Measurements from ENCODE around the gene HOXB6. TPM values are rescaled to one million over a fixed set of nuclear protein-coding genes. Genes with fewer than 3 reads are reported as not detected.

The HOXB6 gene
- polyA plus RNA-seq, 2 donors: 0.29 to 0.31 TPM

DNA sequence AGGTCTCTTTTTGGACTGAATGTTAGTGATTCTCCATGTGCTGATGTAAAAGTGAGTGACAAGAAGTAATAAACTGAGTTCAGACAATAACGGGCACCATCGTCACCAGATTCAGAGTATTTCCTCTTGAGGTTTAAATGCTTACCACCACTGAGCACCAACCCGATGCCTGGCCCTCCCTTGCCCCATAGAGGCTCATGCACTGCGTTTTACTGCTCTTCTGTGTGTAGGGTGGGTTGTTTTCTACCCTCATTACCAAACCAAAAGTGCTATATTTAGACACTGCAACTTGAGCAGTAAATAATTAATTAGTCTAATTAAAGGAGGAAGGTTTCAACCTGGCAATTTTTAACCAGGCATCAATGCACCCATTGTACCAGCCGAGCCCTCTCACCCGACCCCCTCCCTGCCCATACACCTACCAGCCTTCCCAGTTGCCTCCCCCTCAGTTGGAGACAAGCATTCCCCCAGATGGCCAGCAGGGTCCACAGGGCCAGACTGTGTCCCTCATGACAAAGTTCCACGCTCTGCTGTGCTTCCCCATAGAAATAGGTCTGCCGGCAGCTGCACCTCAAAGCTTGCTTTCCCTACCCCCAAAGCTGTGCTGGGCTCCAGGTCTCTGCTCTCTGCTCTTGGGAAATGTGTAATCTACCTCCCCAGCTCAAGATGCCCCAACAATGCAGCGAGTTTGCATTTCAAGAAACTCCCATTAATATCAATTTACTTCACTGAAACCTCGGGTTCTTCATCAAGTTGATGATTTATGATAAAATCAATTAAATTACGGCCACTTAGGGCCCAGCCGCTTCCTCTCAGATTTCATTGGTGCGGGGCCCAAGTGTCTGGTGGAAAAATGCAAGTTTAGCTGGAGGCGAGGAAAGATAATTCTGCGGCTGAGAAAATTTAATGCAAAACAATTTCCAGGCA, 42.6 kb downstream of the HOXB6 start:
- no peaks in the 10 kb centered on the region for H3K36me3 ChIP-seq (ENCODE audit: control insufficient read depth in 2 of 2, insufficient read depth in 2 of 2, low read length in 1 of 2)
- peaks cover 11 to 15% of the 10 kb centered on the region in 2 donors for H3K4me1 ChIP-seq (ENCODE audit: control insufficient read depth in 2 of 2, insufficient read depth in 2 of 2, low read length in 1 of 2)
- no peaks in the 10 kb centered on the region for H3K9me3 ChIP-seq (ENCODE audit: control insufficient read depth in 2 of 2, insufficient read depth in 1 of 2, low read depth in 1 of 2, low read length in 1 of 2)
- H3K4me3 ChIP-seq (ENCODE audit: low read depth in 1 of 2, low read length in 2 of 2): no peak overlapping the region
- 46 to 55% methylated on average over 15 of the region's 15 CpGs for WGBS, 2 donors
- no peaks in the 10 kb centered on the region for H3K27me3 ChIP-seq (ENCODE audit: control insufficient read depth in 1 of 2, insufficient read depth in 2 of 2, low read length in 2 of 2)
- peak overlapping the region; percentile 16 to 61 for H3K27ac ChIP-seq (ENCODE audit: low read depth in 2 of 2, low read length in 1 of 2)

DNA sequence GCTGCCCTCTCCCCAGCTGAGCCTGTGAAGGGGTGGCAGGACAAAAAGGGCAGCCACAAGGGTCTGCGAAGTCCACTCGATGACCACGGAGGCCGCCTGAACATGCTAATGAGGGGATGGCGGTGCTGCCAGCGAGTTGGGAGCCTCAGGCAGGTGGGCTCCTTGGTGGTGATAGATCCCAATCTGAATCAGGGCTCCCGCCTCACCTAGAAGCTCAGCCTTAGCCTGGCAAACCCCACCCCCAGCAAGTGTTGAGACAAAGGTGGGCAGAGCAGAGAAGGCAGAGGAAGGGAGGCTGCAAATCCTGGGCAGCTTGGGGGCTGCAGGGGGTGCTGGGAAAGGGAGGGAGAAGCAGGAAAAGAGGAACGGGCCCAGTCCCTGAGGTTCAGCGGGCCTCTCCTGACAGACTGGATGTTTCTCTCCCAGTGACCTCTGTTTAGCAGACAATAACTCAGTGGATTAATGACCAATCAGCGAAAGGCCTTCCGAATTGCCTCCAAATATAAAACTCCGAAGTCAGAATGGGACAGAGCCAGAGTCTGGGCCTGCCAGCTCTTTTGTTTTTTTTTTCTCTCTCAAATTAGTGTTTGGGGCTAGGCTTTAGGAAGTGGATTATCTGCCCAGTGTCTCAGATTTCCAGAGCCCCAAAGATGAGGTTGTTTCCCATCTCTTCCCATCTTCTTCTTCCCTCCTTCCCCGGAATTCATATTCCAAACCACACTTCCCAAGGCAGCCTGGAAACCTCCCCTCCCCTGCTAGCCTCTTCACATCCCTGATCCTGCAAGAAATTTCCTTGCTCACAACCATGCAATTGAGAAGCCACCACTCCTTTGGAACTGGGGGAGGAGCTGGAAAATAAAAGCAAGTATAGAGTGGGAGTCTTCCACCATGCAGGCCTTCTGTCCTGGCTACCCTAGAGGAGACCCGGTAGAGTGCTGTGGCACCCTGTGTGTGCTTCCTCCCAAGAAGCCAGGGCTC, 44.7 kb downstream of the HOXB6 start:
- Histone ChIP-seq H3K9me3 (ENCODE audit: control insufficient read depth in 2 of 2, insufficient read depth in 1 of 2, low read depth in 1 of 2, low read length in 1 of 2) (no peaks in the 10 kb centered on the region), H3K36me3 (ENCODE audit: control insufficient read depth in 2 of 2, insufficient read depth in 2 of 2, low read length in 1 of 2) (no peaks in the 10 kb centered on the region), H3K4me1 (ENCODE audit: control insufficient read depth in 2 of 2, insufficient read depth in 2 of 2, low read length in 1 of 2) (peaks cover 8 to 15% of the 10 kb centered on the region in 2 donors), H3K4me3 (ENCODE audit: low read depth in 1 of 2, low read length in 2 of 2) (no peak overlapping the region), H3K27me3 (ENCODE audit: control insufficient read depth in 1 of 2, insufficient read depth in 2 of 2, low read length in 2 of 2) (no peaks in the 10 kb centered on the region), H3K27ac (ENCODE audit: low read depth in 2 of 2, low read length in 1 of 2) (peak overlapping the region; percentile 68 to 72)
- WGBS, 2 donors: 51 to 56% methylated on average over 14 of the region's 14 CpGs

DNA sequence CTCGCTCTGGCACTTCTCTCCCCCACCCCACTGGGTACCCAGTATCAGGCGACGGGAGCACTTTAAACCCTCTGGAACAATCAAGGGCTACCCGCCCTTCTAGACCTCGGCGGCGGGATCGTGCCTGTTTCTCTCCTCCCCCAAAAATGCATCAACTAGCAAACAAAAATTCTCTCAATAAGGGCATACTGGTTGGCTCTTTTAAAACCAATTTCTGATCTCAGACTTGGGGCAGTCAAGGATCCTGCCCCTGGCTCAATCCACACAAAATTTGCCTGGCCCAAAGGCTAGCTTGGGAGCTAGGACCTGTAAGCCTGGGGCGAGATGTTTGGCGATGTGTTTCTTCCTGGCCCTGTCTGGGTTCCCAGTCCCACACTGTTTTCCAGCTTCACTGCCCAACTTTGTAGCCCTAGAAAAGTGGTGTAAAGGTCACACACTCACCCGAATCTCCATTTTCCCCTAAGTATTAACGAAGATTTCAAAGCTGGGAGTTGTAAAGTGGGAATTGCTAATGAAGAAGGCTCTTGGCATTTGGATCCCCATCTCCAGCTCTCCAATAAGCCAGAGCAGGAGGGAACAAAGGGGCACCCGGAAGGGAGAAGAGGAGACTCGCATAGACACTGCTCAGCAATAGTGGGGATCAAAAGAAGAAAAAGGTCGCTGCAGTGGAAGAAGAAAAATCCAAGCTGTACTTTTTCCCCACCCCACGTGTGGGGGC, 45.5 kb downstream of the HOXB6 start:
- Histone ChIP-seq H3K27me3 (ENCODE audit: control insufficient read depth in 1 of 2, insufficient read depth in 2 of 2, low read length in 2 of 2) (no peaks in the 10 kb centered on the region), H3K4me3 (ENCODE audit: low read depth in 1 of 2, low read length in 2 of 2) (peak overlapping the region in 1 of 2 donors; percentile 46), H3K4me1 (ENCODE audit: control insufficient read depth in 2 of 2, insufficient read depth in 2 of 2, low read length in 1 of 2) (peaks cover 8 to 15% of the 10 kb centered on the region in 2 donors), H3K9me3 (ENCODE audit: control insufficient read depth in 2 of 2, insufficient read depth in 1 of 2, low read depth in 1 of 2, low read length in 1 of 2) (no peaks in the 10 kb centered on the region), H3K36me3 (ENCODE audit: control insufficient read depth in 2 of 2, insufficient read depth in 2 of 2, low read length in 1 of 2) (no peaks in the 10 kb centered on the region), H3K27ac (ENCODE audit: low read depth in 2 of 2, low read length in 1 of 2) (peak overlapping the region; percentile 68 to 72)
- 55 to 59% methylated on average over 16 of the region's 16 CpGs for WGBS, 2 donors

DNA sequence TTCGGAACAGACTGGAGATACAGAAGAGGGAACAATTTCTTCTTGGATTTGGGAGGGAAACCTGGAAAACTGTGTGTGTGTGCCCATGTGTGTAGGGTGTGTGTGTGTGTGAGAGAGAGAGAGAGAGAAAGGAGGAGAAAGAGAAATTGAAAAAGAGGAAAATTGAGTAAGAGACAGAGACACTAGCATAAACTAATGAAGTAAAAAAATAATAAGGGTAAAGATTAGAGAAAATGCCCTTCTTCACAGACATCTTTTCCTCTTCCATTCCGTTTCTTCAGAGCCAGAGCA, 46.0 kb downstream of the HOXB6 start:
- H3K4me3 ChIP-seq (ENCODE audit: low read depth in 1 of 2, low read length in 2 of 2): peak overlapping the region; percentile 33 to 46
- peaks cover 8 to 13% of the 10 kb centered on the region in 2 donors for H3K4me1 ChIP-seq (ENCODE audit: control insufficient read depth in 2 of 2, insufficient read depth in 2 of 2, low read length in 1 of 2)
- no peaks in the 10 kb centered on the region for H3K36me3 ChIP-seq (ENCODE audit: control insufficient read depth in 2 of 2, insufficient read depth in 2 of 2, low read length in 1 of 2)
- H3K27me3 ChIP-seq (ENCODE audit: control insufficient read depth in 1 of 2, insufficient read depth in 2 of 2, low read length in 2 of 2): no peaks in the 10 kb centered on the region
- H3K27ac ChIP-seq (ENCODE audit: low read depth in 2 of 2, low read length in 1 of 2): peak overlapping the region; percentile 72 to 91
- 61 to 67% methylated on average over 2 of the region's 2 CpGs for WGBS, 2 donors
- no peaks in the 10 kb centered on the region for H3K9me3 ChIP-seq (ENCODE audit: control insufficient read depth in 2 of 2, insufficient read depth in 1 of 2, low read depth in 1 of 2, low read length in 1 of 2)

DNA sequence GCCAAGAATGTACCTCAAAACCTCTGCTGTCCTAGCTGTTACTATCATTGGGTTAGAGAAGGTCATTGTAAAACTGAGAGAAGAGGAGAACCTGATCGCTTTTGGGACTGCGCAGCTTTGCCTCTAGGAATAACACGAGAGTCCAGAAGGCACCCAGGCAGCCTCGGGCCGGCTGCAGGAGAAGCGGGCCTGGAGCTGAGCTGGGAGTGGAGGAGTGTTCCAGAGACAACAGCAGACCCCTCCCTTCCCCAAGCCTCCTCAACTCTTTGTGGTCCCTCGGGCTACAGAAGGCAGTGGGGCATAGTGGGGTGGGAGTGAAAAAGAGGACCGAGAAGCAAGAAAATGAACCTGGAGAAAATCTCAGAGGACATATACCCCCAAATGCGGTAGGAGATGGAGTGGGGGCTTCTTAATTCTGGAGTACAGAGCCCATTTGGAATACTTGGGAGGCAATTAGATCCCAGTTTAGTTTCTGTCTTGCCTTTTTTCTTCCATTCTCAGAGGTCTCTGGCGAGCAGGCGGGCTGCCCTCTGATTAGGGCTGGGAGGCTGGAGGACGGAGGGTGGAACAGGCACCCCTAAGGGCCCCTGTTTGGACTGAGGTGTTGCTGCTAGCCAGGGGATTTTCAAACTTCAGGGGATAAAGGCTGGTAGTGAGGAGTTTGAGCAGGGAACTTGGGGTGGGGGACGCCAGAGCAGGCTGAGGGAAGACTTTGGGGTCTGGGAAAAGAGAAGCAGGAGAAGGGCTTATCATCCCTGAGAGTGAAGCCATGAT, 46.5 kb downstream of the HOXB6 start:
- WGBS, 2 donors: 62 to 65% methylated on average over 13 of the region's 13 CpGs
- Histone ChIP-seq H3K9me3 (ENCODE audit: control insufficient read depth in 2 of 2, insufficient read depth in 1 of 2, low read depth in 1 of 2, low read length in 1 of 2) (no peaks in the 10 kb centered on the region), H3K36me3 (ENCODE audit: control insufficient read depth in 2 of 2, insufficient read depth in 2 of 2, low read length in 1 of 2) (no peaks in the 10 kb centered on the region), H3K4me3 (ENCODE audit: low read depth in 1 of 2, low read length in 2 of 2) (peak overlapping the region; percentile 33 to 46), H3K27ac (ENCODE audit: low read depth in 2 of 2, low read length in 1 of 2) (peak overlapping the region; percentile 67 to 91), H3K4me1 (ENCODE audit: control insufficient read depth in 2 of 2, insufficient read depth in 2 of 2, low read length in 1 of 2) (peaks cover 4 to 13% of the 10 kb centered on the region in 2 donors), H3K27me3 (ENCODE audit: control insufficient read depth in 1 of 2, insufficient read depth in 2 of 2, low read length in 2 of 2) (no peaks in the 10 kb centered on the region)

DNA sequence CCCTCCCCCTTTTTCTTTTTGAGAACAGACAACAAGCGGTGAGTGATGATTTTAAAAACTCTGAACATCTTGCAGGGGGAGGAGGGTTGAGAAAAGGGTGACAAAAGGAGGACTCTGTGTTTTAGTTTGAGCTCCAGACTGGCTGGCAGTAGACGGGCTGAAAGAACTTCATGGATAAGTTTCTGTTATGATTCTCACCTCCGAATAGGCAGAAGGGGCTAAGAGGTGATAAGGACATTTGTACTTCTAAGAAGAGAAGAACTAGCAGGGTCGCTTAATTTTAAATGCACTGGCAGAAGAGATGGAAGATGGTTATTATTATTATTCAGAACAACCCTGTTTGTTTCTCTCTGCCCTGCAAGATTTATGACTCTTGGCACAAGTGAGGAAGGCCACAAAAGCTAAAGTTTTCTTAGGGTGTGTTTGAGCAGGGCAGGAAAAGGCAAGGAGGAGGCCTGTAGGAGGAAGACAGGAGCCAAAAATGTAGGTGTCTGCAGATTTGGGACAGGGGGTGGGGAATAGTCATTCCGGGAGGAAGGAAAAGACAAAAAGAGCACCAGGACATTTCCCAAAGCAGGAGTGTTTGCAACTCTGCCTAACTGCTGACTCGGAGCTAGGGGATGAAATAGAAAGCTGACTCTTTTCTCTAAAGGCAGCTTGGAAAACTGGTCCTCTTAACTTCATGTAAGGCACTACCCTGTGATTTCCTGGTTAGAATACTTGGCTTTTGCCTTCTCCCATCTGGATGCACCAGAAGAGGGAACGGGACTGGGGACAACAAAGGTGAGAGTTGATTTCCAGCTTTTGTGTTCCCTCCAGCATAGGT, 48.0 kb downstream of the HOXB6 start:
- Histone ChIP-seq H3K4me3 (ENCODE audit: low read depth in 1 of 2, low read length in 2 of 2) (peak overlapping the region; percentile 28 to 46), H3K27me3 (ENCODE audit: control insufficient read depth in 1 of 2, insufficient read depth in 2 of 2, low read length in 2 of 2) (no peaks in the 10 kb centered on the region), H3K27ac (ENCODE audit: low read depth in 2 of 2, low read length in 1 of 2) (peak overlapping the region; percentile 90 to 91), H3K4me1 (ENCODE audit: control insufficient read depth in 2 of 2, insufficient read depth in 2 of 2, low read length in 1 of 2) (peaks cover 7 to 10% of the 10 kb centered on the region in 2 donors), H3K9me3 (ENCODE audit: control insufficient read depth in 2 of 2, insufficient read depth in 1 of 2, low read depth in 1 of 2, low read length in 1 of 2) (no peaks in the 10 kb centered on the region), H3K36me3 (ENCODE audit: control insufficient read depth in 2 of 2, insufficient read depth in 2 of 2, low read length in 1 of 2) (no peaks in the 10 kb centered on the region)
- WGBS, 2 donors: 27 to 33% methylated on average over 7 of the region's 7 CpGs

DNA sequence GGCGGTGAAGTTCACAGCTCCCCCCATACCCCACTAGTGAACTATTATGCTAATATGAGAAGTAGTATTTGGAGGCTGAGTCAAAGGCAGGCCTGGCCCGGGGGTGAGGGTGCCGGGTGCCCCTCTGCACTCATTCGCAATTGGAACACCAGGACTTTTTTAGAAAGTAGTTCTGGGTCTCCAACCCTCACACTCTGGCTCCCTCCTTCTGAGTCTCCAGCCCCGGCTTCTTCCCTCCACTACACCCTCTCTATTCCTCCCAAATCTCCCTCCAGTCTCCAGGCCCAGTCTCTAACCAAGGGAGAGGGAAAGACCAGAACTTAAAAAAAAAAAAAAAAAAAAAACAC, 48.6 kb downstream of the HOXB6 start:
- WGBS, 2 donors: 51 to 62% methylated on average over 5 of the region's 5 CpGs
- peaks cover 7 to 10% of the 10 kb centered on the region in 2 donors for H3K4me1 ChIP-seq (ENCODE audit: control insufficient read depth in 2 of 2, insufficient read depth in 2 of 2, low read length in 1 of 2)
- no peaks in the 10 kb centered on the region for H3K36me3 ChIP-seq (ENCODE audit: control insufficient read depth in 2 of 2, insufficient read depth in 2 of 2, low read length in 1 of 2)
- H3K27me3 ChIP-seq (ENCODE audit: control insufficient read depth in 1 of 2, insufficient read depth in 2 of 2, low read length in 2 of 2): no peaks in the 10 kb centered on the region
- no peaks in the 10 kb centered on the region for H3K9me3 ChIP-seq (ENCODE audit: control insufficient read depth in 2 of 2, insufficient read depth in 1 of 2, low read depth in 1 of 2, low read length in 1 of 2)
- peak overlapping the region in 1 of 2 donors; percentile 55 for H3K4me3 ChIP-seq (ENCODE audit: low read depth in 1 of 2, low read length in 2 of 2)
- peak overlapping the region; percentile 89 to 91 for H3K27ac ChIP-seq (ENCODE audit: low read depth in 2 of 2, low read length in 1 of 2)

Measured in esophagus (tissue), 2 donors.